ENCODE results near the gene STUB1. TPM values are rescaled to one million over a fixed set of nuclear protein-coding genes. Genes with fewer than 3 reads are reported as not detected.

STUB1 gene
- total RNA-seq, 1 experiment from 2014 or later: 102 TPM

DNA sequence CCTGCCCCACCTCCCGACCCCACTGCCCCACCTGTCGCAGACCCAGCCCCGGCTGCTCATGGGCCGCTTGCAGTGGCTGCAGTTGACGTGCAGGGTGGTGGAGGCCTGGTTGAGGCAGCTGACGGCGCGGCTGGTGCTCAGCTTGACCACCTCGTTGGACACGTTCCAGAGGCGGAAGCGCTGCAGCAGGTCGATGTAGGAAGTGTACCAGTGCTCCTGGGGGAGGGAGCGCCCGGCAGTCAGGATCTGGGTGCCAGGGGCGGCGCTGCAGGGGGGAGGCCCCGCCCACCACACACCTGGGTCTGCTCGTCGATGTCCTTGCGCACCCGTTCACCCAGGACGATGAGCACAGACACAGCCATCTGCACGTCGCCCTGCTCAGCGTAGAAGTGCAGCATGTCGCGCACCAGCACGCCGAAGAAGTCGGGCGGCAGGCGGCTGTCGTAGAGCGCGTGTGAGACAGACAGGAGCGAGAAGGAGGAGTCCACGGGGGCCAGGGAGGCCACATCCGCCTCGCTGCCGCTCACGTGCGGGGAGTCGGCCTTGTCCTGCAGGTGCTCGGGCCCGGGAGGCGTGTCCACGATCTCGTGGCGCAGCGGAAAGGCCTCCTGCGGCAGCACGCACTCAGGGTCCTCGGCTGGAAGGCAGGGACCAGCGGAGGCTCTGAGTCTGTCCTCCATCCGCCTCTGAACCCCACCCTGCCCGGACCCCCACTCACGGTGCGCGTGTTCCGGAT, 4.9 kb downstream of the STUB1 start:
- DNase-seq: no peak
- H3K27me3 Mint-ChIP-seq (ENCODE audit: unreplicated experiment): no peaks in the 10 kb centered on the region
- peak overlapping the region; percentile 89 for H3K27ac Mint-ChIP-seq (ENCODE audit: unreplicated experiment)
- no TSS peak for BruUV-seq (replicated peaks)
- H3K36me3 Mint-ChIP-seq (ENCODE audit: insufficient read depth, unreplicated experiment): peaks cover 92% of the 10 kb centered on the region
- peaks cover 16% of the 10 kb centered on the region for H3K4me1 Mint-ChIP-seq (ENCODE audit: low read depth, unreplicated experiment)
- CTCF ChIA-PET: interaction anchor here (1.2 to 1.4 kb wide), 2 partner anchors 20 to 22 kb away, joined by 3 read pairs; no protein-coding TSS in a partner anchor
- H3K9me3 Mint-ChIP-seq (ENCODE audit: low read depth, unreplicated experiment): no peaks in the 10 kb centered on the region
- TF ChIP-seq, protein P1, sequence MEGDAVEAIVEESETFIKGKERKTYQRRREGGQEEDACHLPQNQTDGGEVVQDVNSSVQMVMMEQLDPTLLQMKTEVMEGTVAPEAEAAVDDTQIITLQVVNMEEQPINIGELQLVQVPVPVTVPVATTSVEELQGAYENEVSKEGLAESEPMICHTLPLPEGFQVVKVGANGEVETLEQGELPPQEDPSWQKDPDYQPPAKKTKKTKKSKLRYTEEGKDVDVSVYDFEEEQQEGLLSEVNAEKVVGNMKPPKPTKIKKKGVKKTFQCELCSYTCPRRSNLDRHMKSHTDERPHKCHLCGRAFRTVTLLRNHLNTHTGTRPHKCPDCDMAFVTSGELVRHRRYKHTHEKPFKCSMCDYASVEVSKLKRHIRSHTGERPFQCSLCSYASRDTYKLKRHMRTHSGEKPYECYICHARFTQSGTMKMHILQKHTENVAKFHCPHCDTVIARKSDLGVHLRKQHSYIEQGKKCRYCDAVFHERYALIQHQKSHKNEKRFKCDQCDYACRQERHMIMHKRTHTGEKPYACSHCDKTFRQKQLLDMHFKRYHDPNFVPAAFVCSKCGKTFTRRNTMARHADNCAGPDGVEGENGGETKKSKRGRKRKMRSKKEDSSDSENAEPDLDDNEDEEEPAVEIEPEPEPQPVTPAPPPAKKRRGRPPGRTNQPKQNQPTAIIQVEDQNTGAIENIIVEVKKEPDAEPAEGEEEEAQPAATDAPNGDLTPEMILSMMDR (IDR thresholded peaks at IDR 0.05; ENCODE audit: unreplicated experiment): no peak
- peak overlapping the region; percentile 94 for H3K4me3 Mint-ChIP-seq (ENCODE audit: low read depth, unreplicated experiment)
- intact Hi-C loops (cut with micrococcal nuclease; ENCODE audit: unreplicated experiment): no loop called here

DNA sequence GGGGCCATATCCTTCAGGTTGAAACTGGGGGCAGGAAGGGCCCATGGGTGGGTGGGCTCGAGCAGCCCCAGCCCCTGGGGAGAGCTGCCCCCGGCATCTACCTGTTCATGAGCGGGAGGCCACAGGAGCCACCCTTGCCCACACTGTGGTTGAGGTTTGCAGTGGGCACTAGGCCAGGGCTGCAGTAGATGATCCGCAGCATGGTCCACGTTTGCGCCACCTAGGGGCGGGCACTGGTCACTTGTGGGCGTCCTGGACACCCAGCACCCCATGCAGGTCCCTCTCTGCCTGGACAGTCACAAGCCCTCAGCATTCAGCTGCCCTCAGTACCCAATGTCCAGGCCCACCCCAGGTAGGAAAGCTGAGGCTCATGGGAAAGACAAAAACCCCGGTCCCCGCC, 5.8 kb downstream of the STUB1 start:
- H3K27me3 Mint-ChIP-seq (ENCODE audit: unreplicated experiment): no peaks in the 10 kb centered on the region
- no peak overlapping the region for H3K27ac Mint-ChIP-seq (ENCODE audit: unreplicated experiment)
- H3K4me3 Mint-ChIP-seq (ENCODE audit: low read depth, unreplicated experiment): peak overlapping the region; percentile 55
- peaks cover 92% of the 10 kb centered on the region for H3K36me3 Mint-ChIP-seq (ENCODE audit: insufficient read depth, unreplicated experiment)
- TF ChIP-seq, protein P1 (IDR thresholded peaks at IDR 0.05; ENCODE audit: unreplicated experiment): peak; percentile 53
- peak; percentile 83 for DNase-seq
- peaks cover 16% of the 10 kb centered on the region for H3K4me1 Mint-ChIP-seq (ENCODE audit: low read depth, unreplicated experiment)
- CTCF ChIA-PET: interaction anchor here (0.6 to 1.2 kb wide), 2 partner anchors 11 to 21 kb away, joined by 3 read pairs; no protein-coding TSS in a partner anchor
- intact Hi-C loops (cut with micrococcal nuclease; ENCODE audit: unreplicated experiment): no loop called here
- H3K9me3 Mint-ChIP-seq (ENCODE audit: low read depth, unreplicated experiment): no peaks in the 10 kb centered on the region
- no TSS peak for BruUV-seq (replicated peaks)

DNA sequence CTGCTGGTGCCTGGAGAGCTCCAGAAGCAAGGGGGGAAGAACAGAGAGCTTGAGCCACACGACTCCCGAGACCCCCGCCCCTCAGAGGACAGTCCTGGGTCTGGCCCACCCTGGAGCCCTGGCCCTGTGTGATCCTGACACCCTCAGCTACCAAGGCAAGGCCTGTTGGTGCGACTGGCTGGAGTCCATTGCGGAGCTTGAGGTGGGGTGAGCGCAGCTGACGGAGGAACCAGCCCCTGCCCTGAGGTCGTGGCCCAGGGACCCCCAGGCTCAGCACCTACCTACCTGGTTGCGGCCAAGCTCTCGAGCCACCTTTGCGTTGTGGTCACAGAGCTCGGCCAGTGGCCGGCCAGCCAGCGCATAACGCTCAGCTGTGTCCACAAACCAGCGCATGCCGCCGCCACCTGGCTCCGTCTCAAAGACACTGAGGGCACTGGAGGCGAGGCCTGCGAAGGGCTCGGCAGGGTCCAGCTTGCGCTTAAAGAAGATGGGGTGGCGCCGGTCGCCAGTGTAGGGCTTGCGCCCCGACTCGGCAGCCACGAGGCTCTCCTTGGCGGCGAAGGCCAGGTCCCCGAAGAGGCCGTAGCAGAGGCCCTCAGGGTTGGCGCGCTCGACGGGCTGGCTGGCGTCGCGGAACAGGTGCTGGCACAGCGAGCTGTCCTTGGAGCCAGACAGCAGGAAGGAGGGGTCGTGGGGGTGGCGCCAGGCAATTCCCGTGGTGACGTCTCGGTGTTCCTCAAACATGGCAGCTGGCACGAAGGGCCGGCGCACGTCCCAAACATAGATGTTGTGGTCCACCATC, 6.5 kb downstream of the STUB1 start:
- no peak for DNase-seq
- no peak overlapping the region for H3K27ac Mint-ChIP-seq (ENCODE audit: unreplicated experiment)
- peaks cover 86% of the 10 kb centered on the region for H3K36me3 Mint-ChIP-seq (ENCODE audit: insufficient read depth, unreplicated experiment)
- TF ChIP-seq, protein P1 (IDR thresholded peaks at IDR 0.05; ENCODE audit: unreplicated experiment): no peak
- CTCF ChIA-PET: interaction anchor here (0.6 to 1.2 kb wide), 2 partner anchors 12 to 21 kb away, joined by 3 read pairs; no protein-coding TSS in a partner anchor
- no TSS peak for BruUV-seq (replicated peaks)
- peaks cover 12% of the 10 kb centered on the region for H3K4me1 Mint-ChIP-seq (ENCODE audit: low read depth, unreplicated experiment)
- H3K4me3 Mint-ChIP-seq (ENCODE audit: low read depth, unreplicated experiment): no peak overlapping the region
- H3K27me3 Mint-ChIP-seq (ENCODE audit: unreplicated experiment): peaks cover 5% of the 10 kb centered on the region
- H3K9me3 Mint-ChIP-seq (ENCODE audit: low read depth, unreplicated experiment): no peaks in the 10 kb centered on the region
- intact Hi-C loops (cut with micrococcal nuclease; ENCODE audit: unreplicated experiment): no loop called here

DNA sequence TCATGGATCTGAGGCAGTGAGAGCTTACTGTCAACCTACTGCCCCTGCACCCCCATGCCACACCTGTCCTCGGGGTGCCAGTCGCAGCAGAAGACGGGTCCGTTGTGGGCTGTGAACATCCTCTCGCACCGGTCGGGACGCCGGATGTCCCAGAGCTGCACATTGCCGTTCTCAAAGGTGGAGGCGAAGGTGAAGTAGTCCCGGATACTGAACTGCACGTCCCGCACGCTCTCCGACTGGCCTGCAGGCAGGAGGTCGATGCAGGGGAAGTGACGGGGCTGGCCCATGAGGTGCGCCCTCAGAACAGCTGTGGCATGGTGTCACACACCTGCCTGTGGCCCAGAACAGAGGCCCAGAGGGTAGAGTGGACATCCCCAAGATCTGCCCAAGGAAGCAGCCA, 7.3 kb downstream of the STUB1 start:
- BruUV-seq (replicated peaks): no TSS peak
- peaks cover 4% of the 10 kb centered on the region for H3K4me1 Mint-ChIP-seq (ENCODE audit: low read depth, unreplicated experiment)
- peaks cover 84% of the 10 kb centered on the region for H3K36me3 Mint-ChIP-seq (ENCODE audit: insufficient read depth, unreplicated experiment)
- peaks cover 13% of the 10 kb centered on the region for H3K27me3 Mint-ChIP-seq (ENCODE audit: unreplicated experiment)
- DNase-seq: no peak
- CTCF ChIA-PET: no interaction called here
- intact Hi-C loops (cut with micrococcal nuclease; ENCODE audit: unreplicated experiment): no loop called here
- TF ChIP-seq, protein P1 (IDR thresholded peaks at IDR 0.05; ENCODE audit: unreplicated experiment): no peak
- H3K9me3 Mint-ChIP-seq (ENCODE audit: low read depth, unreplicated experiment): no peaks in the 10 kb centered on the region
- no peak overlapping the region for H3K4me3 Mint-ChIP-seq (ENCODE audit: low read depth, unreplicated experiment)
- no peak overlapping the region for H3K27ac Mint-ChIP-seq (ENCODE audit: unreplicated experiment)
